IMR-90 (cell line): ENCODE measurements around the gene SLC35G1. TPM values are rescaled to one million over a fixed set of nuclear protein-coding genes. Genes with fewer than 3 reads are reported as not detected.

Experiments
- ATAC-seq: fragments of 200-7000 bp; cut with Tn5 transposase; 2 replicates; pipeline ENCODE4 v1.9.1; 2020; ENCODE audit warnings: low read depth, mild to moderate bottlenecking, moderate library complexity
- BruUV-seq: library from RNA; stranded (reverse); fragments of 400-500 nt; replicated peaks from 2 replicates; lab custom pipeline; 2021; lab: Mats Ljungman, UMichigan
- CTCF ChIA-PET: fragments of 300-600 bp; formaldehyde crosslinking; extraction: SDS; loops from one replicate; lab custom pipeline; 2021; ENCODE audit warnings: antibody characterized with exemption; lab: Yijun Ruan, JAX
- POLR2A ChIA-PET: fragments of 300-600 bp; sonication (Branson Sonifier 250); formaldehyde crosslinking; loops from one replicate; lab custom pipeline; 2022; ENCODE audit warnings: antibody characterized with exemption; ENCODE audit not compliant: unreplicated experiment; lab: Charles Lee
- DNase-seq: peaks from one replicate; pipeline ENCODE4 v3.0.0; 2013
- H2AFZ ChIP-seq: replicated peaks from 2 replicates; pipeline ENCODE3; 2013; ENCODE audit warnings: low read length, mild to moderate bottlenecking; ENCODE audit not compliant: poor library complexity
- H2AK5ac ChIP-seq: 2 replicates; pipeline ENCODE4 v1.6.1; 2013; ENCODE audit warnings: low read depth, low read length, inconsistent platforms
- H2AK9ac ChIP-seq: replicated peaks from 2 replicates; pipeline ENCODE3; 2013; ENCODE audit warnings: mild to moderate bottlenecking, low read depth, low read length, moderate library complexity; ENCODE audit not compliant: poor library complexity
- H2BK120ac ChIP-seq: 2 replicates; pipeline ENCODE4 v1.6.1; 2013; ENCODE audit warnings: low read depth, low read length, inconsistent platforms
- H2BK15ac ChIP-seq: 3 replicates; pipeline ENCODE4 v1.6.1; 2013; ENCODE audit warnings: low read depth, low read length, inconsistent platforms
- H2BK20ac ChIP-seq: 2 replicates; pipeline ENCODE4 v1.6.1; 2013; ENCODE audit warnings: low read depth, mild to moderate bottlenecking, inconsistent platforms, low read length, moderate library complexity
- H2BK5ac ChIP-seq: 2 replicates; pipeline ENCODE4 v1.6.1; 2013; ENCODE audit warnings: mild to moderate bottlenecking, low read depth, low read length, inconsistent platforms; ENCODE audit not compliant: poor library complexity, severe bottlenecking
- H3K14ac ChIP-seq: replicated peaks from 2 replicates; pipeline ENCODE4 v1.6.1; 2013; ENCODE audit warnings: low read depth, low read length, inconsistent platforms
- H3K18ac ChIP-seq: 2 replicates; pipeline ENCODE4 v1.6.1; 2013; ENCODE audit warnings: low read depth, low read length, control low read depth
- H3K23ac ChIP-seq: 2 replicates; pipeline ENCODE4 v1.6.1; 2013; ENCODE audit warnings: low read depth, low read length, inconsistent platforms
- H3K27ac ChIP-seq: 2 replicates; pipeline ENCODE4 v1.5.1; 2013; ENCODE audit warnings: mild to moderate bottlenecking, control low read depth, low read length; ENCODE audit not compliant: insufficient read depth
- H3K27me3 ChIP-seq: 2 replicates; pipeline ENCODE4 v1.6.1; 2013; ENCODE audit warnings: low read length; ENCODE audit not compliant: control insufficient read depth, insufficient read depth
- H3K36me3 ChIP-seq: 2 replicates; pipeline ENCODE4 v1.6.1; 2013; ENCODE audit warnings: low read length, mixed read lengths; ENCODE audit not compliant: control insufficient read depth, insufficient read depth
- H3K4ac ChIP-seq: 2 replicates; pipeline ENCODE4 v1.6.1; 2013; ENCODE audit warnings: low read depth, low read length, inconsistent platforms
- H3K4me1 ChIP-seq: 2 replicates; pipeline ENCODE4 v1.6.1; 2013; ENCODE audit warnings: low read length, mixed read lengths; ENCODE audit not compliant: control insufficient read depth, insufficient read depth
- H3K4me2 ChIP-seq: 2 replicates; pipeline ENCODE4 v1.6.1; 2013; ENCODE audit warnings: low read depth, mild to moderate bottlenecking, control low read depth, low read length, moderate library complexity
- H3K4me3 ChIP-seq: 2 replicates; pipeline ENCODE4 v1.5.1; 2013; ENCODE audit warnings: low read depth, mild to moderate bottlenecking, control low read depth, low read length, moderate library complexity; ENCODE audit not compliant: insufficient read depth
- H3K56ac ChIP-seq: 2 replicates; pipeline ENCODE4 v1.6.1; 2013; ENCODE audit warnings: low read length, inconsistent platforms; ENCODE audit not compliant: insufficient read depth; ENCODE audit errors: extremely low read depth
- H3K79me1 ChIP-seq, 2 experiments: 2 replicates each; pipeline ENCODE4 v1.6.1; 2013; ENCODE audit warnings: low read length in 2 of 2, inconsistent platforms in 1 of 2, low read depth in 1 of 2
- H3K9ac ChIP-seq: 2 replicates; pipeline ENCODE4 v1.6.1; 2013; ENCODE audit warnings: low read depth, low read length, control low read depth
- H3K9me1 ChIP-seq: 2 replicates; pipeline ENCODE4 v1.6.1; 2013; ENCODE audit warnings: low read length, inconsistent platforms; ENCODE audit not compliant: insufficient read depth
- H3K9me3 ChIP-seq: 2 replicates; pipeline ENCODE4 v1.6.1; 2013; ENCODE audit warnings: low read length; ENCODE audit not compliant: control insufficient read depth, insufficient read depth
- H4K20me1 ChIP-seq: 2 replicates; pipeline ENCODE4 v1.6.1; 2013; ENCODE audit warnings: low read length, inconsistent platforms; ENCODE audit not compliant: insufficient read depth
- H4K5ac ChIP-seq: 2 replicates; pipeline ENCODE4 v1.6.1; 2013; ENCODE audit warnings: mild to moderate bottlenecking, low read depth, low read length, control low read depth
- H4K8ac ChIP-seq, 2 experiments: 2 replicates each; pipeline ENCODE4 v1.6.1; 2013; ENCODE audit warnings: low read depth in 2 of 2, low read length in 2 of 2, control low read depth in 1 of 2, inconsistent platforms in 1 of 2
- H4K91ac ChIP-seq: 2 replicates; pipeline ENCODE4 v1.6.1; 2013; ENCODE audit warnings: low read depth, low read length, inconsistent platforms; ENCODE audit not compliant: insufficient read depth
- CEBPB ChIP-seq: IDR thresholded peaks from 2 replicates; pipeline ENCODE4 v1.6.1; 2012; ENCODE audit warnings: low read depth, low read length, improper control_type of control experiment
- CHD1 ChIP-seq: IDR thresholded peaks from 2 replicates; pipeline ENCODE4 v1.6.1; 2012; ENCODE audit warnings: low read depth, low read length, improper control_type of control experiment
- RCOR1 ChIP-seq: IDR thresholded peaks from 2 replicates; pipeline ENCODE4 v1.6.1; 2012; ENCODE audit warnings: mild to moderate bottlenecking, low read length, improper control_type of control experiment; ENCODE audit not compliant: insufficient replicate concordance
- SMC3 ChIP-seq: fragments of 150-350 bp; IDR thresholded peaks from 2 replicates; pipeline ENCODE4 v1.6.1; 2016; ENCODE audit warnings: low read depth, mild to moderate bottlenecking, antibody characterized with exemption, low read length, moderate library complexity
- WGBS, 2 experiments: methylation state at CpG; one replicate each; pipeline versions ENCODE4 v1.1.5 to v1.1.7; 2013; ENCODE audit warnings: missing lambda C conversion rate in 2 of 2; ENCODE audit not compliant: insufficient read length in 1 of 2; ENCODE audit errors: extremely low coverage in 2 of 2; 5-methylcytosine and 5-hydroxymethylcytosine counted together
- dilution Hi-C: fragments of 300-500 bp; cut with HindIII; formaldehyde crosslinking; loops from one replicate; pipeline ENCODE4 v1.14.3; 2018; ENCODE audit warnings: low sequenced_read_pairs; ENCODE audit not compliant: unreplicated experiment
- in situ Hi-C: fragments of 300-500 bp; cut with MboI; formaldehyde crosslinking; loops from 3 replicates; pipeline ENCODE4 v1.14.3; 2019; ENCODE audit warnings: low sequenced_read_pairs, inconsistent platforms, mixed read lengths
- intact Hi-C: fragments of 100-400 bp; cut with micrococcal nuclease; formaldehyde crosslinking; loops from 2 replicates; pipeline ENCODE4 v1.10.0; 2022
- polyA plus RNA-seq, 3 experiments: library from polyadenylated mRNA; depleted of rRNA; stranded (reverse); fragments of >200 nt; gene quantifications; 2 replicates each; pipeline ENCODE4 v1.2.3, GENCODE V29; 2012; ENCODE audit warnings: low replicate concordance in 1 of 3
- total RNA-seq: library from RNA; depleted of rRNA; stranded (reverse); fragments of >200 nt; gene quantifications from 2 replicates; pipeline ENCODE4 v1.2.3, GENCODE V29; 2012

The SLC35G1 gene
- total and polyA plus RNA-seq, 2 of the 4 experiments (the other 2 are of a cell fraction): 2.7 to 3.7 TPM

DNA sequence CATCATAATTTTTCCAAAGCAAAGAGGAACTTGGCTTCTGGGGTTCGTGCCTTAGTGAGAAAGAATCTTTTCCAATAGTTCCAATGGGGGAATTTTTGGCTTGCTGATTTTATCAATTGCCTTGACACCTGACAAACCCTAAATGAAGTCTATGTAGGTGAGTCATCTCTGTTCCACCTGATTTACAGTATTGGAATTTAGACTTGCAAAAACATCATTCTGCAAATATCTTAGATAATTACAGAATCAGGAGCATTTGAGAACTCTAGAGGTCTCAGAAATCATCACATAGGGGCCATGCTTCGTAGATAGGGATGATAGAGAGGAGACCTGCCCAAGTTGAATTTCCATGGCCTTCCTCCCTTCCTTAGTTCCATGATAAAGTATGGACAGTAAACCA is 9.3 kb downstream of the SLC35G1 start:
- Histone ChIP-seq H3K4me1 (no peaks in the 10 kb centered on the region), H3K56ac (no peak overlapping the region), H3K4me3 (no peak overlapping the region), H2BK15ac (no peak overlapping the region), H3K27me3 (no peaks in the 10 kb centered on the region), H3K18ac (no peak overlapping the region), H4K8ac (no peak overlapping the region), H2AFZ (no peak overlapping the region), H2BK5ac (no peak overlapping the region), H2BK120ac (no peak overlapping the region), H2AK5ac (no peak overlapping the region), H4K5ac (no peak overlapping the region), H4K20me1 (no peaks in the 10 kb centered on the region), H3K79me1 (peaks cover 0 to 3% of the 10 kb centered on the region in 2 experiments; a peak in 1 of 4 replicates), H3K36me3 (peaks cover 4% of the 10 kb centered on the region; the same call in 1 of the 2 replicates), H2AK9ac (no peak overlapping the region), H3K27ac (no peak overlapping the region), H4K91ac (no peak overlapping the region), H2BK20ac (no peak overlapping the region), H3K4me2 (no peak overlapping the region), H3K14ac (no peak overlapping the region), H3K9ac (no peak overlapping the region), H3K9me3 (no peaks in the 10 kb centered on the region), H3K23ac (no peak overlapping the region), H3K9me1 (peaks cover 3% of the 10 kb centered on the region; the same call in 1 of the 2 replicates), H3K4ac (no peak overlapping the region)
- no TSS peak for BruUV-seq
- ATAC-seq (no peak), DNase-seq (no peak)
- intact Hi-C loops (no loop called here), dilution Hi-C loops (no loop called here), in situ Hi-C loops (loop anchor here (25.0 kb wide), 1 partner anchor 534 kb away; no protein-coding TSS in a partner anchor)
- POLR2A ChIA-PET: no interaction called here
- CTCF ChIA-PET: no interaction called here
- TF ChIP-seq SMC3 (no peak), RCOR1 (no peak), CHD1 (no peak), CEBPB (no peak)
- WGBS, 2 experiments: no CpG with 5 or more reads among the region's 2 CpGs
